MM.1S (cell line): ENCODE data around the gene SCUBE3.

Experiments
- EZH2 ChIP-seq: fragments of 300-600 bp; sonication (generic); optimal IDR thresholded peaks from 2 replicates; pipeline ENCODE3; 2017; ENCODE audit warnings: low read depth, mild to moderate bottlenecking, antibody characterized with exemption, low read length, mixed read lengths
- EZH2phosphoT487 ChIP-seq: fragments of 300-600 bp; sonication (generic); IDR thresholded peaks from 2 replicates; pipeline ENCODE4 v1.6.1; 2018; ENCODE audit warnings: antibody characterized with exemption, low read length
- TF ChIP-seq, protein P1 (sequence below): fragments of 300-600 bp; sonication (generic); IDR thresholded peaks from 2 replicates; pipeline ENCODE4 v1.5.1; 2016; ENCODE audit warnings: antibody characterized with exemption, low read length, mixed read lengths

DNA sequence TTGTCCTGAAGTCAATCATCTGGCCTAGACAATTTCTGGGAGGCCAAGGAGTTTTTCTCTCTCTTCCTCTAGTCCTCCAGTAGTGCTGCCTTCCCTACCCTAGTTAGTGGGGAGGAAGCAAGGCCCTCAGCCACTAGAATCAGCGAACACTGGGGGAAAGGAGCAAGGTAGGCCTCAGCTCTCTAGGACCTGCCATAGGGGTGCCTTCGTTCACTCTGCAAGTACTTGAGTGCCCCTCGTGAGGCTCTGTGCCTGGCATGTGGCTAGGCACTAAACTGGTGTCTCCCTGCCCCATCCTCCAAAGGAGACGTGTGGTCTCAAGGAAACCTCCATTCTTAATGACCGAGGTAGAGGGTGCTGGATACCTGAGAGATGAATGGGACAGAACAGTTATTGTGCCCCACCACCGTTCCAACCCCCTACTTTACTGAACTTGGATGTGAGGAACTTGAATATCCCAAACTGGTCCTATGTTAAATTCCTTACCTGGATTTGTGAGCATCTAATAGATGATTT lies 84.9 kb downstream of the SCUBE3 start:
- TF ChIP-seq, protein P1, sequence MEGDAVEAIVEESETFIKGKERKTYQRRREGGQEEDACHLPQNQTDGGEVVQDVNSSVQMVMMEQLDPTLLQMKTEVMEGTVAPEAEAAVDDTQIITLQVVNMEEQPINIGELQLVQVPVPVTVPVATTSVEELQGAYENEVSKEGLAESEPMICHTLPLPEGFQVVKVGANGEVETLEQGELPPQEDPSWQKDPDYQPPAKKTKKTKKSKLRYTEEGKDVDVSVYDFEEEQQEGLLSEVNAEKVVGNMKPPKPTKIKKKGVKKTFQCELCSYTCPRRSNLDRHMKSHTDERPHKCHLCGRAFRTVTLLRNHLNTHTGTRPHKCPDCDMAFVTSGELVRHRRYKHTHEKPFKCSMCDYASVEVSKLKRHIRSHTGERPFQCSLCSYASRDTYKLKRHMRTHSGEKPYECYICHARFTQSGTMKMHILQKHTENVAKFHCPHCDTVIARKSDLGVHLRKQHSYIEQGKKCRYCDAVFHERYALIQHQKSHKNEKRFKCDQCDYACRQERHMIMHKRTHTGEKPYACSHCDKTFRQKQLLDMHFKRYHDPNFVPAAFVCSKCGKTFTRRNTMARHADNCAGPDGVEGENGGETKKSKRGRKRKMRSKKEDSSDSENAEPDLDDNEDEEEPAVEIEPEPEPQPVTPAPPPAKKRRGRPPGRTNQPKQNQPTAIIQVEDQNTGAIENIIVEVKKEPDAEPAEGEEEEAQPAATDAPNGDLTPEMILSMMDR: no peak
- no peak for TF ChIP-seq EZH2phosphoT487
- TF ChIP-seq EZH2: no peak
